ENCODE results near the gene SEL1L2. TPM values are rescaled to one million over a fixed set of nuclear protein-coding genes. Genes with fewer than 3 reads are reported as not detected.

SEL1L2 gene
- total RNA-seq, 2 donors from 2014 or later = not detected

DNA sequence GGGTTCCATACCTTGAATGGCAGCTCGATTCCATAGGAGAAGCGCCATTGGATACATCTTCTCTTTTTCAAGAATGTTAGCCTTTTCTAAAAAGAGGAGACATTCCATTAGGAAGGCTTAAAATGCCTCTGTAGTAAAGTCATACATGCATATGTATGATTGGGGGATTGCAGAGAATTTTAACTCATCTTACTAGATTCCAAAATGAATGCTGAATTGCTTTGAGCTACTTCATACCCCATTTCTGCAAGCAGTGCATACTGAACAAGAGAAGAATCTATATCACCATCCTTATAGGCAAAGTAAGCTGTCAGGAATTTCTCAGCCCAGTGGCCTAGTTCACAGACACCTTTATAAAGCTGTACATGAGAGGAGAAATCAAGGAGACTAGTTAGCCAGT lies 125.3 kb downstream of the SEL1L2 start:
- peak overlapping the region; percentile 22 to 69 for H3K27ac ChIP-seq
- no peaks in the 10 kb centered on the region for H3K36me3 ChIP-seq
- ATAC-seq (ENCODE audit: insufficient number of reproducible peaks, low FRiP score, low read depth) (no peak), DNase-seq (ENCODE audit: low spot score) (no peak)
- H3K4me3 ChIP-seq = no peak overlapping the region
- H3K4me1 ChIP-seq (ENCODE audit: control insufficient read depth in 1 of 2, low read depth in 2 of 2) = peaks cover 19 to 44% of the 10 kb centered on the region in 2 donors
- no peaks in the 10 kb centered on the region for H3K27me3 ChIP-seq (replicated peaks; ENCODE audit: insufficient read depth)
- TF ChIP-seq CTCF (IDR thresholded peaks at IDR 0.05) = no peak
- H3K9me3 ChIP-seq = no peaks in the 10 kb centered on the region

DNA sequence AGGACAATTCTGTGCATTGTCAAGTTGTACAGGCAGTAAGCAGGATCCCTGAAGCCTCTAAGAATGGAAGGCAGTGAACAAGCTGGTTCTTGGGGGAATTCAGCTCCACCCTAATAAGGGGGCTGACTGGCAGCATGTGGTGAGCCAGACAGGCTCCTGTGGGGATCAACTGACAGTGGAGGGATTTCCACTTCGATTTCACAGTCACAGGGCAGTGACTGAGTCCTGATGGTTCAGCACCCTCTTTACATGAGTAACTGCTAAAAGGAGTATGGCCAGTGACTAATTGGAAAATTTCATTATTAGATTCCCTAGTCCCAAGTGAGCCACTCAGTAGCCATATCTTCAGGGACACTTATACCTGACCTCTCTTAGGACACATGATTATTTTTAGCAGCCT lies 127.2 kb downstream of the SEL1L2 start:
- DNase-seq (ENCODE audit: low spot score) (no peak), ATAC-seq (ENCODE audit: insufficient number of reproducible peaks, low FRiP score, low read depth) (no peak)
- Histone ChIP-seq H3K27ac (no peak overlapping the region), H3K4me1 (ENCODE audit: control insufficient read depth in 1 of 2, low read depth in 2 of 2) (peaks cover 15 to 27% of the 10 kb centered on the region in 2 donors), H3K9me3 (no peaks in the 10 kb centered on the region), H3K27me3 (replicated peaks; ENCODE audit: insufficient read depth) (no peaks in the 10 kb centered on the region), H3K4me3 (no peak overlapping the region), H3K36me3 (no peaks in the 10 kb centered on the region)
- TF ChIP-seq CTCF (IDR thresholded peaks at IDR 0.05) = no peak

GRCh38 chr20:13862245-13862644 lies 128.2 kb downstream of the SEL1L2 start:
- no peak for TF ChIP-seq CTCF (IDR thresholded peaks at IDR 0.05)
- DNase-seq (ENCODE audit: low spot score) = no peak
- no peak for ATAC-seq (ENCODE audit: insufficient number of reproducible peaks, low FRiP score, low read depth)

DNA sequence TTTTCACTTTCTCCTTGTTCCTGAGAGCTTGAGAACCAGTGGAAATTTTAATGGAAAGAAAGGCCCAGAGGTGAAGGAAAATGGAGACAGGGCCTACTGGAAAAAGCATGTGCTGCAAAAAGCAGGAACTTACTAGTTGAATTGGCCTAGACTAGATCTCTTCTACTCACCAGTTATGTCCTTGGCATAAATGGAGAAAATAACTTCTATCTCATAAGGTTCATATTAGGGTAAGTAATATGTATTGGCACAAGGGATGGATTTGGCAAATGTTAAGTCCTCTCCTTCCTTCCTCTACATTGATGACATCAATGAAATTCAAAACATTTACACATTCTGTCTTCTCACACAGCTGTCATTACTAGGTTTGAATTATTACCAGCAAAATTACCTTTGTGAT lies 131.5 kb downstream of the SEL1L2 start:
- Histone ChIP-seq H3K4me3 (no peak overlapping the region), H3K9me3 (no peaks in the 10 kb centered on the region), H3K36me3 (no peaks in the 10 kb centered on the region), H3K27ac (no peak overlapping the region), H3K27me3 (replicated peaks; ENCODE audit: insufficient read depth) (no peaks in the 10 kb centered on the region), H3K4me1 (ENCODE audit: control insufficient read depth in 1 of 2, low read depth in 2 of 2) (peaks cover 0 to 5% of the 10 kb centered on the region in 2 donors)
- no peak for DNase-seq (ENCODE audit: low spot score)
- no peak for ATAC-seq (ENCODE audit: insufficient number of reproducible peaks, low FRiP score, low read depth)
- TF ChIP-seq CTCF (IDR thresholded peaks at IDR 0.05) = no peak

More at GRCh38 chr20:13862245-13862644, 128.2 kb downstream of the SEL1L2 start:
- no peak overlapping the region for H3K27ac ChIP-seq
- no peaks in the 10 kb centered on the region for H3K36me3 ChIP-seq
- H3K4me1 ChIP-seq (ENCODE audit: control insufficient read depth in 1 of 2, low read depth in 2 of 2) = peaks cover 14 to 17% of the 10 kb centered on the region in 2 donors
- H3K4me3 ChIP-seq = no peak overlapping the region
- H3K9me3 ChIP-seq = no peaks in the 10 kb centered on the region
- H3K27me3 ChIP-seq (replicated peaks; ENCODE audit: insufficient read depth) = no peaks in the 10 kb centered on the region

DNA sequence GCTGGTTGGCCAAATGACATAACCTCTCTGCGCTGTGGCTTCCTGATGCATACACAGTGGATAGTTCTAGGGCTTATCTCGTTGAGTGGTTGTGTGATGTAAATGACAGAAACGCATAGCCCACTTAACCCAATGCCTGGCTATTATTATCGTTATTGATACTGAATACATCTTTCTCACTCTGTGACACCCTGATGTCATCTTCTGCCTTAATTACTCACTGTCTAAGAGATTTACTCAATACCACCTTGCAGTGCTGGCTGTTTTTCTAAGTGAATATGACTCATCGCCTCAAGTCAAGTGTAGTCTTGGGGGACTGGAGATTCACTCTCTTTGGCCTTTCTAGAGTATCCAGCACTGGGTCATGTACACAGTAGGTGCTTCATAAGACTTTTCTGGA lies 132.0 kb downstream of the SEL1L2 start:
- H3K36me3 ChIP-seq = no peaks in the 10 kb centered on the region
- H3K4me3 ChIP-seq = no peak overlapping the region
- H3K4me1 ChIP-seq (ENCODE audit: control insufficient read depth in 1 of 2, low read depth in 2 of 2) = peaks cover 0 to 5% of the 10 kb centered on the region in 2 donors
- no peaks in the 10 kb centered on the region for H3K27me3 ChIP-seq (replicated peaks; ENCODE audit: insufficient read depth)
- DNase-seq (ENCODE audit: low spot score) (no peak), ATAC-seq (ENCODE audit: insufficient number of reproducible peaks, low FRiP score, low read depth) (no peak)
- H3K9me3 ChIP-seq = no peaks in the 10 kb centered on the region
- no peak overlapping the region for H3K27ac ChIP-seq
- TF ChIP-seq CTCF (IDR thresholded peaks at IDR 0.05) = no peak

Data from thoracic aorta (tissue), 2 donors.